ENCODE data around the gene COMMD7.
A peak's percentile ranks its signal among the peaks of the same experiment; 100 is the strongest.

COMMD7 gene

DNA sequence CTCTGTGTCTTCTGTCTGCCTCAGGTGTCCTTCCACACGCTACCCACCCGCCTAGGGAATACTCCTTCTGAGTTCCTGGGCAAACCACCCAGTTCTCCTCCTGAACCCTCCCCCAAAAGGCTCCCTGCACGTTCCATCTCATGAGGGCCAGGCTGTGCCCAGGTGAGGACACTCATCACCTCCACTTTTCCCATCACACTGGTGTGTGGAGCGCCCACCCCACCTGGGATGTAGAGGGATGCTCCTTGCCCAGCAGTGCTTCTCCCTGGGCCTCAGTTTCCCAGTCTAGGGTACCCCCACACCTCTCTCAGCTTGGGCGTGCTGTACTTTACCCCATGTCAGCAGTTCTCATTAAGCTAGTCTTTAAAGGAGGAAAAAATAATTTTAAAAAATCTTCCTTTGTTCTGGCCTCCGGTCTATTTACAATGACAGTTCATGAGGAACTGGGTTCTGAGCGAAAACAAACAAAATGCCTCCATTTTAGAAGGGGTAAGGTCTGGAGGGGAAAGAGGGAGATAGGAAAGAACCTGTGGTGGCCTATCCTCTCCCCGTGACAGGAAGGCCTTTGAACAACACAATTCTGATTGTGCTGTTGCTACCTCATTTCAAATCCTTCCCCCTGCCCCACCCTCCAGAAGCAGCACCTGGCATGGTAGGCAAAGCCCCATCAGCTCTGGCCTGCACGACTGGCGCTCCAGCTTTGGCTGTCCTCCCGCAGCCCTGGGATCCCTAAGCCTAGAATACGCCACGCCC, 67.9 kb downstream of the COMMD7 start:
- no peak for DNase-seq

DNA sequence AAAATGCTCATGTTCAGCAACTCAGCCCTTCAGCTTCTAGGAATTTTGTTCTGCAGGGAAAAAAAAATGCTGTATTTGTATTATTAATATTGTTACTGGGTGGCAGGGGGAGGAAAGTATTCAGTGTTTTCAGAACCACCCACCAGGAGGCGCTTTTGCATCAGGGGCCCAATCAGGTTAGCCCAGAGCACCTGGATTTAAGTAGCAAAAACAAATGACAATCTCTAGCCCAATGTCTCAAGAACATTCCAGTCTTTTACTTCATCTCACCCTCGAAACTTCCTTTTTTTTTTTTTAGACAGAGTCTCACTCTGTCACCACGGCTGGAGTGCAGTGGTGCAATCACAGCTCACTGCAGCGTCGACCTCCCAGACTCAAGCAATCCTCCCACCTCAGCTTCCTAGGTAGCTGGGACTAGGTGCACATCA, 68.9 kb downstream of the COMMD7 start:
- DNase-seq, result peak; percentile 66 to 79

DNA sequence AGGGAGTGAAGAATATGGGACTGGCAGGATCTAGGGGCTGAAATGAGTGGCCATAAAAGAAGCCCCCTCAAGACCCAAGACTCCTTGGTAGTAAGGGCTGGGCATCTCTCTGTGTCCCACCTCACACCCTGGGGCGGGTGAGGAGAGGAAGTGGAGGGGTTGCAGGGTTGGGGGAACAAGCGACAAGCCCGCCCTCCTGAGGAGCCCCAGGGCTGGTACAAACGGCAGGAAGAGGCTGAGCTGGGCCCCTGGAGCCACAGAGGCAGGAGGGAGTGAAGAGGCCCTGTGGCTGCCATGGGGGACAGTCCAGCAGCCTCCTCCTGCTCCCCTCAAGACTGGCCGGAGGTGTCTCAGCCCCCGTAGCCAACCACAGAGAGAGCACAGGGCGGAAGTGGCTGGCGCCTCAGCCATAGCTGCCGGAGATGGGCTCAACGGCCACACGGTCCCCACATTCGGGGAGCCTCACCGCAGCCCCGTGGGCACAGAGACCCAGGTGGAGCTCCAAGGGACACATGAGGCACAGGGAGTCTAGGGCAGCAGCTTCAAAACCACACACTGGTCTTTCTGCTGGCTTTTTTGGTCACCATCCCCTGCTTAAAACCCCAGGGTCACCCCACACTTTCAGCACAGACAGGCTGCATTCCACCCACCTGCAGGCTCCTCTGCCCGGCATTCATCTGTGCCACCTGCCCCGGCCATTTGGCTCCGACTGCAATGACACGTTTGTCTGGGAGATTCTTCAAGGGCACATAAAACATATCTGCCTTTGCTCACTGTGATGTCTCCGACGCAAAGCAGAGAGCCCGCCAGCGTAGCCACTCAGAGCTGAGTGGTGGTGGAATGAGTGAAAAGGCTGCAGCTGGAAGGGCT, 70.0 kb downstream of the COMMD7 start:
- no peak for DNase-seq

DNA sequence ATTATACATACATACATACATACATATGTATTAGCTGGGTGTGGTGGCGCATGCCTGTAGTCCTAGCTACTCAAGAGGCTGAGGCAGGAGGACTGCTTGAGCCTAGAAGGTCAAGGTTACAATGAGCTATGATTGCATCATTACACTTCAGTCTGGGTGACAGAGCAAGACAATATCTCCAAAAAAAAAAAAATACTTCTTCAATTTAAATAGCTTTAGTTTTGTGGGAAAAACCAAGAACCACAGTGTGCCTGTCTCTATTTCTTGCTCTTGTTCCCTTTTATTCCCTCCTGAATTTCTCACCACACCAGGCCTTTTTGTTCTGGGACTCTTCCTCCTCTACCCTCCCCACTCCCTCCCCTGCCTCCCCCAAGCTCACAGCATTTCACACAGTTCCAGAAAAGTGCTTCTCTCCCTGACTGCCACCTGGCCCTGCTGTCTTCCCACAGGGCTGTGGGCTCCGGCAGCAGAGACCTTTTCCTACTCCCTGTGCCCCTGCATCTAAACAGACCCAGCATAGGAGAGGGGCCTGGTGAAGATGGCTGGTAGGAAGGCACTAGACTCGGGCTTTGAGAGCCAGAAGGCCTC, 70.8 kb downstream of the COMMD7 start:
- DNase-seq, result no peak

DNA sequence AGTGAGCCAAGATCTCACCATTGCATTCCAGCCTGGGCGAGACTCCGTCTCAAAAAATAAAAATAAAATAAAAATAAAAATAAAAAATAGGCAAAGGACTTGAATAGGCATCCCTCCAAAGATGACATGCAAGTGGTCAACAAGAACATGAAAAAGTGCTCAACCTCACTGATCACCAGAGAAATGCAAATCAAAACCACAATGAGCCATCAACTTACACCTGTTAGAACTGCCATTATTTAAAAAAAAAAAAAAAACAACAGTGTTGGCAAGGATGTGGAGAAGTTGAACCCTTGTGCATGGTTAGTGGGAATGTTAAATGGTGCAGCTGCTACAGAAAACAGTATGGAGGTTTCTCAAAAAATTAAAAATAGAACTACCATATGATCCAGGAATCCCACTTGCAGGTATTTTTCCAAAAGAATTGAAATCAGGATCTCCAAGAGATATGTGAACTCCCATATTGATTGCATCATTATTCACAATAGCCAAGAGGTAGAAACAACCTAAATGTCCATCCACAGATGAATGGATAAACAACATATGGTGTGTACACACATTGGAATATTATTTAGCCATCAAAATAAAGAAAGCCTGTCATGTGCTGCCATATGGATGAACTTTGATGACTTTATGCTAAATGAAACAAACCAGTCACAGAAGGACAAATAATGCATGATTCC, 72.4 kb downstream of the COMMD7 start:
- no peak for DNase-seq

DNA sequence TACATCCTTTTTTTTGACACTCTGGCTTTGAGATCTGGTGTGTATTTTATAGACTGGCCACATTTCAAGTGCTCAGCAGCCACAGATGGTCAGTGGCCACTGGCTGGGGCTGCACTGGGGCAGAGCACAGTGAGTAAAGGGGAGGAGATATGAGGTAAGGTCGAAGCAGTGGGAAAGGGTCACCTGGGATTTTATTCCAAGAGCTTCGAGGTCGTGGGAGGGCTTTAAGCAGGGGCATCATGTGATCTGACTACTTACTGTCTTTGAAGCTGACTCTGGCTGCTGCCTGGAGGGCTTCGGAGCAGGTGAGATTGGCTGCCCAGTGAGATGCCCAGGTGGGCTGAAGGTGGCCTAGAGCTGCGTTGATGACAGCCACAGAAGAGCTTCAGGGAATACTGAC, 76.2 kb downstream of the COMMD7 start:
- no peak for DNase-seq

DNA sequence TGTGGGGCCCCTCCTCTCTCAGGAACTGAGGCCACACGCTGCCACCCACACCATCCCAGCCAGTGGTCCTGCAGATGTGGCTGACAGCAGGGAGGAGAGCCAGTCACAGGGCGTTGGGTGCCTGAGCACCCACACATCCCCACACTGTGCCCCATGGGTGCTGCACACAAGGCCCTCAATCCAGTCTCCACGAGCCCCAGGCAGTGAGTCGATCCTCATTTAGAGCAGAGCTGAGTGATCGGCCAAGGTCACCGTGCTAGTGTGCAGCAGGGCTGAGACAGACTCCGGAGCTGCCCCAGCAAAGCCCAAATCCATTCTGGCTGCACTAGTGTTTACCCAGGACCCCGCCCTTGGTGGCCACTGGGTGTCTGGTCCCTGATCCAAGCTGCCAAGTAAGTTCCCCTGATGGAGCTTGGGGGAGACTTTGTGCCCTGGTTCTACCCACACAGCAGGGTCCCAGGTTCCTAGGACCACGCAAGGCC, 78.5 kb downstream of the COMMD7 start:
- no peak for DNase-seq

DNA sequence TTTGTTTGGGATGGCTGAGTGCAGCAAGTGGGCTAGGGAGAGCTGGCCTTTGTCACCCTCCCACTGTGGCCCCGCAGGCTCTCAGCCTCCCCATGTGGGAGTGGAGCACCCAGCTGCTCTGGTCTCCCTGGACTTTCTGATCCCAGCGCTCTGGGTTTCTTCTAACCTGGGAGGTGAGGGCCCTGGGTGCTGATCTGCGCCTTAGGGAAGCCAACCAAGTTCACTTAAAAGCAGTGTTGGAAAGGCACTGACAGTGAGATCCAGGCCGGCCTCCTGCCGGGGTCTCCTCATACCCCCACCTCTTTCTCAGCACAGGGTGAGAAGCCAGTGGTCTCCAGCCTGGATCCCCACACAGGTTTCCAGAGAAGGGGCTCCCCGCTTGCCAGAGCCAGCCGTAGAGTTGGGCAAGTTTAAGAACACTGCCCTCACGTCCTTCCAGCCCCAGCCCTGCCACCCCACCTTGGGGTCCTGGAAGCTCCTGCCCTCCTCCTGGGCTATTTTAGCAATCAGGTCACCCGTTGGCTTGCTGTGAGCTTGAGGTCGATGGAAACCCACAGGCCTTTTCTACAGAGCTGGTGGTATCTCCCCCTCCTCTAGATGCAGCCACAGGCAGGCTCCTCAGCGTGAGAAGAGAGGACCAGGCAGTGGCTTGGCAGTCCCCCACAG, 79.1 kb downstream of the COMMD7 start:
- no peak for DNase-seq

DNA sequence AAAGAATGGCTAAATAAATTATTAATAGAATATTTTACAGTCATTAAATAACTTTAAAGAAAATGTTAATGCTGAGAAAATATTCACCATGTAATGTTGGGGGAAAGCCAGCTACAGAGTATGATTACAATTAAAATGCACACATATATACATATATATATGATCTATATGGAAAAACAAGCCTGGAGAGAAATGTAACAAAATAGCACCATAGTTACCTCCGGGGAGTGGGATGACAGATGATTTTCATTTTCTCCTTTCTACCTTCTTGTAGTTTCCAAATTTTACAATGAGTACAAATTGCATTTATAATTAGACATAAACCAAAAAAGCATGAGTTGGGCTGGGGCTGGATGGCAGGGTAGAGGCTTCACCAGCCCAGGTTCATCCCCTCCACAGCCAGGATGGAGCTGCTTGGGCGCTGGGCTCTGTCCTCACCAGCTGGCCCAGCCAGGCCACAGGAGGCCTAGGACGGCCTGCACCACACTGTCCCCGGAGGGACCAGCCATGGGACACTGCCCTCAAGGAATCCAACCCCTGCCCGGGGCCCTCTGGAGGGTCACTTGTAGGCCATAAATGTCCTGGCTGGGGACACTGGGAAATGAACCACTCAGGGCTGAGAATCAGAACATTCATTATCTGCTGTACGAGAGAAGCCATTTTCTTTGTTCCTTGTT, 79.8 kb downstream of the COMMD7 start:
- no peak for DNase-seq

DNA sequence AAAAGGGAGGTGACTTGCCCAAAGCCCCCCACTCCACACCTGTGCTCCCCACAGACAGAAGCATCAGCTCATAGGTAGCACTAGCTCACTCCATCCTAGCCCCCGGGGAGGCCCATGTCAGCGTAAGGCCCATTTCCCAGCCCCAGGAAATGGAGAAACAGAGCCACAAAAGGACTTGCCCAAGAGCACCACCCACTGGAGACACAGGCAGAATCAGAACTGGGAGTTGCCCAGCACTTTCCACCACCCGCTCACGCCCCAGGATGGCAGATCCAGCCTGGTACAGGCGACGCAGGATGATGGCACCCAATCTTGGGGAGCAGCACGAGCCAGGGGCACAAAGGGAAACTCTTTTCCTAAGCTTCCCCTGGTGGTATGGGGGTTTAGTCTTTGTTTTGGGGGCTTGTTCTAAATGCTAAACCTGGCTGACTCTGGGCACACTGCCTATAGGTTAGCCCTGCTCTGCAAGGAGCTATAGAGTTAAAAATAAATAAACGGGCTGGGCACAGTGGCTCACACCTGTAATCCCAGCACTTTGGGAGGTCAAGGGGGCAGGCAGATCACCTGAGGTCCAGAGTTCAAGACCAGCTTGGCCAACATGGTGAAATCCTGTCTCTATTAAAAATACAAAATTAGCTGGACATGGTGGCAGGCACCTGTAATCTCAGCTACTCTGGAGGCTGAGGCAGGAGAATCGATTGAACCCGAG, 81.3 kb downstream of the COMMD7 start:
- no peak for DNase-seq

DNA sequence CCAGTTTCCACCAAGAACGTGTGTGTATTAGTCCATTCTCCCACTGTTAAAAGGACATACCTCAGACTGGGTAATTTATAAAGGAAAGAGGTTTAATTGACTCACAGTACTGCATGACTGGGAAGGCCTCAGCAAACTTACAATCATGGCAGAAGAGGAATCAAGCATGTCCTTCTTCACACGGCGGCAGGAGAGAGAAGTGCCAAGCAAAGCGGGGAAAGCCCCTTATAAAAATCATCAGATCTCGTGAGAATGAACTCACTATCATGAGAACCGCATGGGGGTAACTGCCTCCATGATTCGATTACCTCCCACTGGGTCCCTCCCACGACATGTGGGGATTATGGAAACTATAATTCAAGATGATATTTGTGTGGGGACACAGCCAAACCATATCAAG, 82.6 kb downstream of the COMMD7 start:
- DNase-seq, result no peak

DNA sequence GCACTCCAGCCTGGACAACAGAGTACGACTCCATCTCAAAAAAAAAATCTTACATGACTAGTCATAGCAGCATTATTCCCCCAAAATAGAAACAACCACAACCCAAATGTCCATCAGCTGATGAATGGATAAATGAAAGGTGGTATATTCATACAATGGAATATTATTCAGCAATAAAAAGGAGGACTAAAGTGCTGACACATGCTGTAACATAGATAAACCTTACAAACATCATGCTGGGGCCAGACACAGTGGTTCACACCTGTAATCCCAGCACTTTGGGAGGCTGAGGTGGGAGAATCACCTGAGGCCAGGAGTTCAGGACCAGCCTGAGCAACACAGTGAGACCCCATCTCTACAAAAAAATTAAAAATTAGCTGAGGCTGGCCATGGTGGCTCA, 86.4 kb downstream of the COMMD7 start:
- DNase-seq, result no peak

DNA sequence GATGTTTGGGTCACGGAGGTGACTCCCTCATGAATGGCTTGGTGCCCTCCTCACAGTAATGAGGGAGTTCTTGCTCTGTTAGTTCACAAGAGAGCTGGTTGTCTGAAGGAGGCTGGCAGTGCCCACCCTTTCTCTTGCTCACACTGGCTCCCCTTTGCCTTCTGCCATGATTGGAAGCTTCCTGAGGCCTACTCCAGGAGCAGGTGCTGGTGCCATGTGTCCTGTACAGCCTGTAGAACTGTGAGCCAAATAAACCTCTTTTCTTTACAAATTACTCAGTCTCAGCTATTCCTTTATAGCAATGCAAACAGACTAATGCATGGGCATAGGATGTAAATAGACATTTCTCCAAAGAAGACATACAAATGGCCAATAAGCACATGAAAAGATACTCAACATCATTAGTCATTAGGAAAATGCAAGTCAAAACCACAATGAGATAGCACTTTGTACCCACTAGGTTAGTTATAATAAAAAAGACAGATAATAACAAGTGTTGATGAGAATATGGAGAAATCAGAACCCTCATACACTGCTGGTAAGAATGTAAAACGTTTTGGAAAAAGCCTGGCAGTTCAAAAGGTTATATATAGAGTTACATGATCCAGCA, 87.3 kb downstream of the COMMD7 start:
- no peak for DNase-seq

DNA sequence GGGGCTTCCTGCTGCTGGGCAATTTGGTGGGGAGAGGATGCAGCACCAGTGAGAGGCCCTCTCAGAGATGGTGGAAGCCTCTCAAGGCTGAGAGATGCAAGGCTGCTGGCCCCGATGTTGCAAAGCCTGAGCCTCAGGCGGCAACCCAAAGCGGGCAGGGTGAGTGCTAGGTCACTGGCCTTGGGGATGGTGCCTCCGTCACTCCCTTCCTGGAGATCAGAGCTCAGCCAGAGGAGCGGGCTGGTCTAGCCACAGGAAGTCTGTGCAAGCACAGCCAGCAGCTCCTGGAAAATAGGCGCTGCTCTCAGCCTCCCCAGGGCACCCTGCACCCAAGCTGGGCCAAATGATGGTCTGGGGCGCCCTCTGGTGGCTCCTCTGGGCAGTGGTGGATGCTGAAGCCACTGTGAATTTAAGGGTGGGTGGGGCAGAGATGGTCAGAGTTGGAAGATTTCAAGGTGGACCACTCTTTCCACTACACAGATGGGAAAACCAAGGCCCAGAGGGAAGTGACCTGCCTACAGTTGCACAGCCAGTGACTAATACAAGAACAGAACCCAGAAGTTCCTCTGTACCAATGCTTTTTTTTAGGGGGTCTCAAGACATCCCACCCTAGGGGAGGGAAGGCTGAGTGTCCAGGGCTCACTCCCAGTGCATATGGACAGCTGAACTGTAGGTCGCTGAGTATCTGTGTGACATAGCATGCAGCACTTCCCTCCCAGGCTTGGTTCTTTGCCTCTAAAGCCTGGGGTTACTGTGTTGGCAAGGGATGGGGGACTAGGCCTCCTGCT, 90.3 kb downstream of the COMMD7 start:
- DNase-seq, result peak; percentile 83 to 91

All from activated CD4-positive, alpha-beta T cell treated with anti-CD3 and anti-CD28 coated beads for 4 hours (primary cell).